Colon (tissue), 2 donors: ENCODE data around the gene SLC1A5.
"Not testable (repeated sequence)": the region's sequence is repeated elsewhere in the genome, so short reads cannot be mapped to it uniquely, and the experiment has no call there.

Source experiments
- FAIRE-seq: peaks from 2 replicates; lab custom pipeline; 2012; peaks lifted over from hg19 to GRCh38; lab: Jason Lieb, UNC
- donor health status: control.
- donor health status: control.

SLC1A5 gene

DNA sequence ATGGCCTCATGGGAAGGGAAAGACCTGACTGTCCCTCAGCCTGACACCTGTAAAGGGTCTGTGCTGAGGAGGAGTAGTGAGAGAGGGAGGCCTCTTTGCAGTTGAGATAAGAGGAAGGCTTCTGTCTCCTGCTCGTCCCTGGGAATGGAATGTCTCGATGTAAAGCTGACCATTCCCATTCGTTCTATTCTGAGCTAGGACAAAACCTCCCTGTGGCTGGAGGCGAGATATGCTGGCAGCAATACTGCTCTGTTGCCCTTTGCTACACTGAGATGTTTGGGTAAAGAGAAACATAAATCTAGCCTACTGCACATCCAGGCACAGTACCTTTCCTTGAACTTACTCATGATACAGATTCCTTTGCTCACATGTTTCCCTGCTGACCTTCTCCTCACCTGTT is 19.6 kb downstream of the SLC1A5 start:
- FAIRE-seq, result not testable (repeated sequence)

DNA sequence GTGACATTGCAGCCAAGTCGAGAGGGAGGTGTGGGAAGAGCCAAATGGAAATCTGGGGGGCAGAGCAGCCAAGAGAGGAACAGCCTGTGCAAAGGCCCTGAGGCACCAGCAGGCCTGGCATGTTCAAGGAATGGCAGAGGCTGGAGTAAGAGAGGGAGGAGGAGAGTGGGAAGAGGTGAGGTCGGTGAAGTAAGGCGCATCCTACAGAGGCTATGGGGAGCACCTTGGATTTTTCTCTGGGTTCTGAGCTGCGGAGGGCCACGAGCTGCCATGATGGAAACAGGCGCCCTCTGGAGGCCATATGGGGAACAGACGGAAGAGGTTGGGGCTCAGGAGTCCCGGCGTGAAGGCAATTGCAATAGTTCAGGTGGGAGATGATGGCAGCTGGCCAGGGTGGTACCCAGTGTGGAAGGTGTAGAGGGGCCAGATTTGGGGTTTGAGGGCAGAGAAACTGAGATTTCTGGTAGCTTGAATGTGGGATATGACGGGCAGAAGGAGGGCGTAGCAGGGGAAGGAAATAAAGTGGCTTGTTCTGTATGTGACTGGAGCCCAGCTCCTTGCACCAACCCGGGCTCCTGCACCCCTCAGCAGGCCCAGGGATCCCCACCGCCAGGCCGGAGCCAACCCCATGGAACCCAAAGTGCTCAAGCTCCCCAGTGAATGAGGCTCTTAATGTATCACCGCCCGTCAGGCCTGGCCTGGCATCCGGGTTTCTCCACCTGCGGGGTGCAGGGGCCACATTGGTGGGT is 21.7 kb downstream of the SLC1A5 start:
- no peak for FAIRE-seq

DNA sequence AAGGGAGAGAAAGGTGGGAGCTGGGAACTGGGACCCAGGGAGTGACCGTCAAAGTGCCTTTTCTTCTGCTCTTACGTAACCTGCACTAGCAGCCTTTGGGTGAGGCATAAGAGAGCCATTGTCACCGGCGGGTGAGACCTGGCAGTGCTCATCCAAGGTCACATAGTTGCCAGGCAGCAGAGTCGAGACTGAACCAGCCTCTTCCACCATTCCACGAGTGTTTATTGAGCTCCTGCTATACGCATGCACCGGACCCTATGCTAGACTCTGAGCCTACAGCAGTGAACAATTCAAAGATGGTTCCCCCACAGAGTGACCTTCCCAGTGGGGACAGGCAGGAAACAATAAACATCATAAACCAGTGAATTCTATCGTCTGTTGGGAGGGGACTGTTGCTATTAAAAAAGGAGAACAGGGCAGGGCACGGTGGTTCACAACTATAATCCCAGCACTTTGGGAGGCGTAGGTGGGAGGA is 23.5 kb downstream of the SLC1A5 start:
- FAIRE-seq, result no peak

DNA sequence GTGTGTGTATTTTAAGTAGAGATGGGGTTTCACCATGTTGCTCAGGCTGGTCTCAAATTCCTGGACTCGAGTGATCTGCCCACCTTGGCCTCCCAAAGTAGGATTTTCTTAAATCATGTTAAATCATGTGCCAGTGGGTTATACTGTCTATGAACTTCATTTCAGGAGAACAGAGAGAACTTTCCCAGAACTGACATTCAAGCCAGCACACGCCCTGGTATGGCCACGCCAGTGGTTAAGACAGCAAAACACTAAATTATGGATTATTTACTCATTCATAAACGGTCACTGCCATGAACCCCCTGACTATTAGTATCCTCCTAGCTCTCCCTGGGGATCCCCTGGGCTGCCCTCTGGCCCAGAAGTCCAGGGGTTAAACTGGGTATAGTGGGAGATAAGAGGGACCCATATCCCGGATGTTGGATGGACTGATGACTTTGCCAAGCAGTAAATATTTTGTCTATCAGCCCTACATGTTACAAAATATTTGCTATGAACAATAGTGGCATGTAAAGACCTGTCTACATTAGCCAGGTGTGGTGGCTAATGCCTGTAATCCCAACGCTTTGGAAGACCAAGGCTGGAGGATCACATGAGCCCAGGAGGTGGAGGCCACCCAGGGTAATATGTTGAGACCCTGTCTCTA is 26.0 kb downstream of the SLC1A5 start:
- no peak for FAIRE-seq

DNA sequence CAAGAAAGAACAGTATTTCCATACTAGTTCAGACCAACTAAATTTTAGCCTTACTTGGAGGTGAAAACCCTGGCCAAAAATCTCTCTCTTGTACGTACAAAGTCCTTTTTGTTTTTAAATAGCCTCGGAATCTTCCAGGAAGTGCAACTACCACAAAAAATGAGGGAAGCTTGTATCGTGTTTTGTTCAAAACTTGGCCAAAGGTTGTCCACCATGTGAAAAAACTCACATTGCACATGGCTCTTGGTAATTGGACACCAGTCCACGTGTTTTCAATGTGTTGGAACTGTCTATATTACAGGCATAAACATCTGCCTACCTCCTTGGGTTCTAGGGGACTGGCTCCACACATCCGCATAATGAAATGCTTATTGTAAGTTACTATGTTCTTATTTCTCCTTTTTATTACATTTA is 27.0 kb downstream of the SLC1A5 start:
- no peak for FAIRE-seq

DNA sequence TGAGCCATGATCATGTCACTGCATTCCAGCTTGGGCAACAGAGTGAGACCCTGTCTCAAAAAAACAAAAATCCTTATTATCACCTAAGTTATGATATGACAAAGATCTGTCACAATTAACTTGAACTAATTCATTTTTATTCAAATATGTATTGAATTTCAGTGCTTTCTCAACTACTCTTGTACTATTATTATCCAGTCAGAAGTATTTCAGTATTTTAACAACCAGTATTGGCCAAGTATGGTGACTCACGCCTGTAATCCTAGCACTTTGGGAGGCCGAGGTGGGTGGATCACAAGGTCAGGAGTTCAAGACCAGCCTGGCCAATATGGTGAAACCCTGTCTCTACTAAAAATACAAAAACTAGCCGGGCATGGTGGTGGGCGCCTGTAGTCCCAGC is 27.5 kb downstream of the SLC1A5 start:
- FAIRE-seq, result not testable (repeated sequence)

DNA sequence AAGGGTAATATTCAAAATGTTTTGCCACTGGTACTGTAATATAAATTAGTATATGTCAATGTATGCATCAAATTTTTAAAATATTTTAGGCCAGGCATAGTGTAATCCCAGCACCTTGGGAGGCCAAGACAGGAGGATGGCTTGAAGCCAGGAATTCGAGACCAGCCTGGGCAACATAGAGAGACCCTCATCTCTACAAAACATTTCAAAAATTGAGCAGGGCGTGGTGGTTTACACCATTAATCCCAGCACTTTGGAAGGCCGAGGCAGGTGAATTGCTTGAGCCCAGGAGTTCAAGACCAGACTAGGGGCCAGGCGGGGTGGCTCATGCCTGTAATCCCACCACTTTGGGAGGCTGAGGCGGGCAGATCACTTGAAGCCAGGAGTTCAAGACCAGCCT is 28.0 kb downstream of the SLC1A5 start:
- FAIRE-seq, result no peak

DNA sequence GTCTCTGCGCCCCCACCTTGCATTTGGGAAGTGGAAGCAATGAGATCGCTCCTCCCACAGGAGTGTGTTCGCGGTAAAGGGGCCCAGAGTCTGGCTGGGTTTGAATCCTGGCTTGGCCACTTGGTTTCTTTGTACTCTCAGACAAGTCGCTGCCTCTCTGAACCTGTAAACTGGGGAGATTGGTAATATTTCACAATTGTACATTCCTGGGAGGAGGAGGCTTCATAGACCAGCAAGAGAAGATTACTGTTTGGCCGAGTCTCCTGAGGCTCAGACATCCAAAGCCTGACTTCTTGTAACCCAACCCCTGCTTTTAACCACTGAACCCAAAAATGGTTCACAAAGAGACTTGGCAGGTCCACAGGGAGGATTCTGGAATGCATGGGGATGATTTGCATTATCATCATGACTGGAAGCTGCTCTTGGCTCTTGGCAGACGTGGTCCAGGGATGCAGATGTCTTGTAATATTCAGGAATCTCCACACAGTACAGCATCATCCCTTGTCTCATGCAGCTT is 28.5 kb downstream of the SLC1A5 start:
- FAIRE-seq, result no peak

DNA sequence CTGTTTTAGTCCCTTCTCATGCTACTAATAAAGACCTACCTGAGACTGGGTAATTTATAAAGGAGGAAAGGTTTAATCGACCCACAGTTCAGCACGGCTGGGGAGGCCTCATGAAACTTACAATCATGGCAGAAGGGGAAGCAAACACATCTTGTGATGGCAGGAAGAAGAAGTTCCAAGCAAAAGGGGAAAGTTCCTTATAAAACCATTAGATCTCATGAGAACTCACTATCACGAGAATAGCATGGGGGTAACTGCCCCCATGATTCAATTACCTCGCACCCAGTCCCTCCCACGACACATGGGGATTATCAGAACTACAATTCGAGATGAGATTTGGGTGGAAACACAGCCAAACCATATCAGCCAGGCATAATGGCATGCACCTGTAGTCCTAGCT is 29.2 kb downstream of the SLC1A5 start:
- no peak for FAIRE-seq

DNA sequence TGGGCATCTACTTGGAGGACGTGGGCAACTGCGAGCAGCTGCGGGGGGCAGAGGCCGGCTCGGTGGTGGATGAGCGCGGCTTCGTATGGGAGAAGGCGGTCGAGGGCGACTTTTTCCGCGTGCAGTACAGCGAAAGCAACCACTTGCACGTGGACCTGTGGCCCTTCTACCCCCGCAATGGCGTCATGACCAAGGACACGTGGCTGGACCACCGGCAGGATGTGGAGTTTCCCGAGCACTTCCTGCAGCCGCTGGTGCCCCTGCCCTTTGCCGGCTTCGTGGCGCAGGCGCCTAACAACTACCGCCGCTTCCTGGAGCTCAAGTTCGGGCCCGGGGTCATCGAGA is 31.9 kb downstream of the SLC1A5 start:
- no peak for FAIRE-seq

DNA sequence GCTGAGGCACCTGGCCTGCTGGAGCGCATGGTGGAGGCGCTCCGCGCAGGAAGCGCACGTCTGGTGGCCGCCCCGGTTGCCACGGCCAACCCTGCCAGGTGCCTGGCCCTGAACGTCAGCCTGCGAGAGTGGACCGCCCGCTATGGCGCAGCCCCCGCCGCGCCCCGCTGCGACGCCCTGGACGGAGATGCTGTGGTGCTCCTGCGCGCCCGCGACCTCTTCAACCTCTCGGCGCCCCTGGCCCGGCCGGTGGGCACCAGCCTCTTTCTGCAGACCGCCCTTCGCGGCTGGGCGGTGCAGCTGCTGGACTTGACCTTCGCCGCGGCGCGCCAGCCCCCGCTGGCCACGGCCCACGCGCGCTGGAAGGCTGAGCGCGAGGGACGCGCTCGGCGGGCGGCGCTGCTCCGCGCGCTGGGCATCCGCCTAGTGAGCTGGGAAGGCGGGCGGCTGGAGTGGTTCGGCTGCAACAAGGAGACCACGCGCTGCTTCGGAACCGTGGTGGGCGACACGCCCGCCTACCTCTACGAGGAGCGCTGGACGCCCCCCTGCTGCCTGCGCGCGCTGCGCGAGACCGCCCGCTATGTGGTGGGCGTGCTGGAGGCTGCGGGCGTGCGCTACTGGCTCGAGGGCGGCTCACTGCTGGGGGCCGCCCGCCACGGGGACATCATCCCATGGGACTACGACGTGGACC is 32.4 kb downstream of the SLC1A5 start:
- no peak for FAIRE-seq

DNA sequence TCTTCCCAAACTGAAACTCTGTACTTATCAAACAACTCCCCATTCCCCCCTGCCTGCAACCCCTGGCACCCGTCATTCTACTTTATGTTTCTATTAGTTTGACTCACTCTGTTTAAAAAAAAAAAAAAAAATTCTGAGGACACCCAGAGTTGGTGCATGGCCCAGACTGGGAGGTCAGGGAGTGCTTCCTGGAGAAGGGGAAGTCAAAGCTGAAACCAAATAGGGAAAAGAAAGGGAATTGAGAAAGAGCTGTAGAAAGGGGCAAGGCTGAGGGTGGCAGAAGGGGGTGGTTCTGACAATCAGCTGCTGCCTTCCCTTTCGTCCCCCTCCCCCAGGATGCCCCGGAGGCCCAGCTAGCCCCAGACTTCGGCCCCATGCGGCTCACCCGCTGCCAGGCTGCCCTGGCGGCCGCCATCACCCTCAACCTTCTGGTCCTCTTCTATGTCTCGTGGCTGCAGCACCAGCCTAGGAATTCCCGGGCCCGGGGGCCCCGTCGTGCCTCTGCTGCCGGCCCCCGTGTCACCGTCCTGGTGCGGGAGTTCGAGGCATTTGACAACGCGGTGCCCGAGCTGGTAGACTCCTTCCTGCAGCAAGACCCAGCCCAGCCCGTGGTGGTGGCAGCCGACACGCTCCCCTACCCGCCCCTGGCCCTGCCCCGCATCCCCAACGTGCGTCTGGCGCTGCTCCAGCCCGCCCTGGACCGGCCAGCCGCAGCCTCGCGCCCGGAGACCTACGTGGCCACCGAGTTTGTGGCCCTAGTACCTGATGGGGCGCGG is 33.1 kb downstream of the SLC1A5 start:
- FAIRE-seq, result no peak

DNA sequence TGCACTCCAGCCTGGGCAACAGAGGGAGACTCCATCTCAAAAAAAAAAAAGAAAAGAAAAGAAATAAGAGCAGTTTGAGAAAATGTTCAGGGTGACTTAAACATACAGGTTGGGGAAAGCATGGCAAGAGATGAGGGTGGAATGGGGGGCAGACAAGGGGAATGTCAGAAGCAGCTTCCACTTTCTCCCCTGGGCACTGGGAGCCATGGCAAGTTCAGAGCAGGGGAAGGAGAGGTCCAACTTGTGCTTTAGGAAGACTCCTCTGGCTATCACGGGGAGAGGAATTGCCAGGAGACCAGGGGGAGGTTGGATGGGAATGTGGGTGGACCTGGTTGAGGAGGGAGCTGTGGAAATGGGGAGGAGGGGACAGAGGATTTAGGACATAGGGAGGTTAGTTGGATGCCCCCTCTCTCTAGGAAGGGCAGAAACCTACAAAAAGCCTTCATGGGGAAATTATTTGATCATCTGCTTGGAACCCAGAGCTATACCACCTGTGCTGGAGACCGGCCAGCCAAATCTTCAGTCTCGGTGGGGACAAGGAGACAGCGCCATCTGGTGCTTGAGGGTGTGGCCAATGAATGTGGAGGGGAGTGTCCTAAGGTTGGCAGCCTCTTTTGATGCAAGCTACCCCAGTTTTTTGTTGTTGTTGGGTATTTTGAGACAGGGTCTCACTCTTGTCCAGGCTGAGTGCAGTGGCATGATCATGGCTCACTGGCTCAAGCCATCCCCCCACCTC is 34.8 kb downstream of the SLC1A5 start:
- FAIRE-seq, result no peak

DNA sequence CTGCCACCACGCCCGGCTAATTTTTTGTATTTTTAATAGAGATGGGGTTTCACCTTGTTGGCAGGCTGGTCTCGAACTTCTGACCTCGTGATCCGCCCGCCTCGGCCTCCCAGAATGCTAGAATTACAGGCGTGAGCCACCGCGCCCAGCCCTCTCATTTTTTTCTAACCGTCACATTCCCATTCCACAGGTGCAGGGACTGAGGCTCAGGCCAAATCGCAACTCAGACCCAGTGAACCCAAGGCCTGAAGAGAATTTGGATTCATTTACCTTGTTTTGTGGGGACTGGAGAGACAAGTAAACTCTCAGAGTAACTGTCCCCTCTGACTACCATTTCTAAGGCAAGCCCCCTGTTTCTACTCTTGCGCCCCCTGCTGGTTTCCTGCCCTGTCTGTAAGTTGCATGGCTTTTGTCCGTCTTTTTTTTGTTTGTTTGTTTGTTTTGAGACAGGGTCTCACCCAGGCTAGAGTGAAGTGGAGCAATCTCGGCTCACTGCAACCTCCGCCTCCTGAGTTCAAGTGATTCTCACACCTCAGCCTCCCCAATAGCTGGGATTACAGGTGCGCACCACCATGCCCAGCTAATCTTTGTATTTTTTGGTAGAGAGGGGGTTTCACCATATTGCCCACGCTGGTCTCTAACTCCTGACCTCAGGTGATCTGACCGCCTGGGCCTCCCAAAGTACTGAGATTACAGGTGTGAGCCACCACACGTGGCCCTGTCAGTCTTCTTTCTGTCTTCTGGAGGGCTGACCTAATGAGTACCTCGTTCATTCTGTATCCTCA is 39.9 kb downstream of the SLC1A5 start:
- no peak for FAIRE-seq

DNA sequence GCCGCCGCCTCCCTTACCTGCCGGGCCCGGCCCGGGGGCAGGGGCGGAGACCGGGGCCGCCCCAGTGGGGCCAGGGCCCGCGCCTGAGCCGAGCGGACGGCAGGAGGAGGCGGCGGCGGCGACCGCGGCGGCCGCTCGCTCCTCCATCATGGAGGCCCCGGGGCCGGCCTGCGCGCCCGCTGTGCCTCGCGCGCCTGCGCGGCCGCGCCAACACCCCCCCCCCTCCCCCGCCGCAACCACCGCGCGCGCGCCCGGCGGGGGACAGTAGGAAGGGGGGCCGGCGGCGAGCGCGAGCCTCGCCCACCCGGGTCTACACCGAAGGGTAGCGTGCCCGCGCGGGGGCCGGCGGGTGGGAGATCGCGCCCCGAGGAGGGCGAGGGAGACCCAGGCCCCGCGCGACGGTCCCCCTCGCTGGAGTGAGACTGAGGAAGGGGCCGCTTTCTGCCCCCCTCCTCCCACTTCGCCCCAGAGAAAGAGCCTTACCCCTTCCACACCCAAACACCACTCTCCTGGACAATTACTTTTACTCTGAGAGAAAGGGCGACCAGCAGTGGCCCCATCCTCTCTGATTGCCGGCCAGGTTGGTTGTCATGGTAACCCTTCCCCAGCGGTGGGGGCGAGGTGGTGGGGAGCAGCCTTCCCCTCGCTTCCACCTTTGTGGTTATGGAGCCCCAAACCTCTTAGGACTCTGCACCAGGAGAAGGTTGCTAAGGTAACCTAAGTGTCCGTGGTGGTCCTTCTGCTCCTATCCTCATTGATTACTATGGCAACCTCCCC is 41.9 kb downstream of the SLC1A5 start, which contains the start of gene STRN4:
Gene STRN4 (minus strand): TSS at position 170 of the 777 bp plus-strand sequence. CDS start 20 bp downstream, at position 150.
- no peak for FAIRE-seq

DNA sequence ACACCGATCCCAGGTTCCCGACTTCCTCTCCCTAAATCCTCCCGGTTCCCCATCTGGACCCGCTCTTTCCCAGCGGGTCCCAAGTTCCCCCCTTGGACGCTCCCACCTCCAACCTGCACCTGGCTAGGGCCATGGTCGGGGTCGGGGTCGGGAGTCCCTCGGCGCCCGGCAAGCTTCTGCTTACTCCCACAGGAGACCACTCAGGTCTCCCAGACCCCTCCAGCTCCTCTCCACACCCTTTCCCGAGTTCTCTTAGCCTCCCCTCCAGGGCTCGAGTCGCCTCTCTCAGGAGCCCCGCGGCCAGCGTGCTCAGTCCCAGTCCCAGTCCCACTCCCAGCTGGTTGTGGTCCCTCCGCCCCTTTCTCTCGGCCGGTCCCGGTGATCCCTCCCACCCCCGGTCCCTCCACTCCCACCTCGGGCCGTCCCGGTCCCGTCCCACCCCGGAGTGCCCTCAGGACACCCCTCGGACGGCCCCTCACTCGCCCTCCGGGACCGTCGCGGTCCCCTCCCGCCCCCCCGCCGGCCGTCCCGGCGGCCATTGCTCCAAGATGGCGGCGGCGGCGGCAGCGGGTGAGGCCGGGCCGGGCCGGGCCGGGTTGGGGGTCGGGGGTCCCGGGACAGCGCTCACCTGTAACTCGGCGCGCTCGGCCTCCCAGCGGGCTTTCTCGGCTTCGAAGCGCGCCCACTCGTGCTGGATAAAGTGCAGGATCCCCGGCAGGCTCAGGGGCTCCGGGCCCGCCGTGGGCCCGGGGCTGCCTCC is 42.7 kb downstream of the SLC1A5 start, which contains the start of gene FKRP:
Gene FKRP (plus strand): TSS at position 537 of the 760 bp plus-strand sequence. CDS start 9,394 bp downstream, outside the sequence.
- no peak for FAIRE-seq

DNA sequence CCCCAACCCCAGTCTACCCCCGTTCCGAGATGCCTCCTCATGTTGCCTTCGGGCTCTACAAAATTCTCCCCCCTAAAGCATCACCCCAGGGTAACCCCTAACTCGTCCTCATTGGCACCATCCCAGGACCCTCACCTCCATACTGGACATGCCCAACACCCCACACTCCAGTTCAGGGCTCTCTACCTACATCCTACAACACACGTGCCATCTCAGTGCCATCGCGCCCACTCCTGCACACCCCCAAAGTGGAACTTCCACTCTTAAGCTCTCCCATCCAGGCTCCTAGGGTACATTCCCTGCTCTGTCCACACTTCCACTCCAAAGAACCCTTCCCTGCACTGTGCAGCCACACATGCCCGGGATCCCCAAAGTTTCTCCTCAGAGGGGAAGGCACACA is 43.4 kb downstream of the SLC1A5 start:
- FAIRE-seq, result no peak

DNA sequence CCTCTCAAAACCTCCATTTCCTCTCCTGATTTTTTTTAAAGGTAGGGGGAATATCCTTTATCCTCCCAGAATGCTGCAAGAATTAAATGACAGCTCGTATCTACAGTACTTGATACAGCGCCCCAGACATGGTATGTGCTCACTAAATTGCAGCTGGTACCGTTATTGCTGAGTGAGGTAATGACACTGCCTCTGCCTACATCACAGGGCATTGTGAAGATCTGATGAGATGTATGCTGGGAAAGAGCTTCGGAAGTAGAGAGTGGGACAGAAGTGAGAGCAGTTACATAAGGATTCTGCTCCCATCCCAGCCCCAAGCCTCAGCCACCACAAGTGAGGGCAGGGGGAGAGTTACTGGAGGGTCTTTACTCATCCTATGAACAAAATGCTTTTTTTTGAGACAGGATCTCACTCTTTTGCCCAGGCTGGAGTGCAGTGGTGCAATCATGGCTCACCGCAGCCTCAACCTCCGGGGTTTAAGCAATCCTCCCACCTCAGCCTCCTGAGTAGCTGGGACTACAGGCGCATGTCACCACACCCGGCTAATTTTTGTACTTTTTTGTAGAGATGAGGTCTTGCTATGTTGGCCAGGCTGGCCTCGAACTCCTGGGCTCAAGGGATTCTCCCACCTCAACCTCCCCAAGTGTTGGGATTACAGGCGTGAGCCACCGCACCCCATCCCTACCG is 44.2 kb downstream of the SLC1A5 start:
- FAIRE-seq, result no peak
